K562 (cell line): ENCODE results near the gene WDR27. TPM values are rescaled to one million over a fixed set of nuclear protein-coding genes. Genes with fewer than 3 reads are reported as not detected.

ENCODE experiments used
- ATAC-seq: fragments of 200-7000 bp; cut with Tn5 transposase; 3 replicates; pipeline ENCODE4 v1.9.1; 2020; ENCODE audit warnings: moderate library complexity
- BruUV-seq: library from RNA; stranded (reverse); fragments of 400-500 nt; replicated peaks from 2 replicates; lab custom pipeline; 2021; lab: Mats Ljungman, UMichigan
- CTCF ChIA-PET: fragments of 300-600 bp; formaldehyde crosslinking; extraction: SDS; loops from one replicate; lab custom pipeline; 2021; ENCODE audit warnings: low intra/inter-chr PET ratio; lab: Yijun Ruan, JAX
- POLR2A ChIA-PET: fragments of 300-600, 350-650 bp; sonication (Branson Sonifier 250); formaldehyde crosslinking; extraction: SDS; loops from one replicate; lab custom pipeline; 2021; ENCODE audit warnings: antibody characterized with exemption, inconsistent platforms; lab: Yijun Ruan, JAX
- DNase-seq, 4 experiments: peaks; one replicate each; pipeline versions ENCODE4 v3.0.0 to v3.0.0-alpha.2; 2011 to 2018; ENCODE audit warnings: low spot score in 3 of 4, mixed read lengths in 3 of 4; ENCODE audit errors: extremely low read depth in 1 of 4
- FAIRE-seq: peaks from 2 replicates; lab custom pipeline; 2011; peaks lifted over from hg19 to GRCh38; lab: Jason Lieb, UNC
- H2AFZ ChIP-seq: 2 replicates; pipeline ENCODE4 v1.6.0; 2011; ENCODE audit warnings: low read depth, low read length, control low read depth, inconsistent platforms
- H3K27ac ChIP-seq: fragments of 200-600 bp; 3 replicates; pipeline ENCODE4 v1.8.0; 2011; ENCODE audit warnings: low read depth, mild to moderate bottlenecking, control low read depth, inconsistent platforms, low read length, moderate library complexity, mixed read lengths; ENCODE audit errors: extremely low read depth
- H3K27me3 ChIP-seq, 2 experiments: fragments of 300-600 bp in 1 of 2; 2 replicates in 1 of 2; 3 replicates in 1 of 2; pipeline versions ENCODE4 v1.6.0 to v1.8.0; 2011; ENCODE audit warnings: inconsistent platforms in 2 of 2, low read length in 2 of 2, mild to moderate bottlenecking in 1 of 2, mixed read lengths in 1 of 2, moderate library complexity in 1 of 2; ENCODE audit not compliant: control insufficient read depth in 2 of 2, insufficient read depth in 2 of 2
- H3K36me3 ChIP-seq: fragments of 300-600 bp; 3 replicates; pipeline ENCODE4 v1.8.0; 2011; ENCODE audit warnings: mild to moderate bottlenecking, low read length, inconsistent platforms; ENCODE audit not compliant: control insufficient read depth, insufficient read depth
- H3K4me1 ChIP-seq, 2 experiments: fragments of 200-600 bp in 1 of 2; replicated peaks in 1 of 2; 2 replicates in 1 of 2; 3 replicates in 1 of 2; pipeline versions ENCODE4 v1.5.1 to v1.8.0; 2011; ENCODE audit warnings: inconsistent platforms in 2 of 2, low read length in 2 of 2, mild to moderate bottlenecking in 1 of 2, mixed read lengths in 1 of 2, moderate library complexity in 1 of 2; ENCODE audit not compliant: control insufficient read depth in 2 of 2, insufficient read depth in 2 of 2
- H3K4me2 ChIP-seq: 2 replicates; pipeline ENCODE4 v1.6.1; 2011; ENCODE audit warnings: low read length, control low read depth, inconsistent platforms, mixed read lengths; ENCODE audit not compliant: insufficient read depth
- H3K4me3 ChIP-seq: fragments of 200-600 bp; sonication (generic), shearing (Covaris generic); 2 replicates; pipeline ENCODE4 v1.5.1; 2016; ENCODE audit warnings: control low read depth, inconsistent platforms
- H3K79me2 ChIP-seq: fragments of 200-600 bp; 3 replicates; pipeline ENCODE4 v1.8.0; 2011; ENCODE audit warnings: low read length, inconsistent platforms; ENCODE audit not compliant: control insufficient read depth, insufficient read depth
- H3K9ac ChIP-seq, 2 experiments: 2 replicates each; pipeline versions ENCODE4 v1.6.0 to v1.6.1; 2011; ENCODE audit warnings: low read depth in 2 of 2, low read length in 2 of 2, control low read depth in 1 of 2, inconsistent platforms in 1 of 2, mild to moderate bottlenecking in 1 of 2, mixed read lengths in 1 of 2; ENCODE audit not compliant: insufficient read depth in 1 of 2
- H3K9me1 ChIP-seq: one replicate; pipeline ENCODE4 v1.6.0; 2011; ENCODE audit warnings: inconsistent platforms, mild to moderate bottlenecking, low read length, moderate library complexity; ENCODE audit not compliant: control insufficient read depth, insufficient read depth
- H3K9me3 ChIP-seq: replicated peaks from 2 replicates; pipeline ENCODE4 v1.5.1; 2011; ENCODE audit warnings: low read depth, low read length, inconsistent platforms; ENCODE audit not compliant: control insufficient read depth, insufficient read depth
- H4K20me1 ChIP-seq: replicated peaks from 2 replicates; pipeline ENCODE4 v1.6.1; 2011; ENCODE audit warnings: low read length, inconsistent platforms, mixed read lengths; ENCODE audit not compliant: control insufficient read depth, insufficient read depth
- CTCF ChIP-seq, 3 experiments: IDR thresholded peaks in 2 of 3; conservative IDR thresholded peaks in 1 of 3; 2 replicates each; pipeline ENCODE4 v1.5.1; 2011 to 2012; ENCODE audit warnings: low read length in 3 of 3, mild to moderate bottlenecking in 3 of 3, control low read depth in 2 of 3, improper control_type of control experiment in 1 of 3, inconsistent platforms in 1 of 3, low read depth in 1 of 3, mixed read lengths in 1 of 3, moderate library complexity in 1 of 3; ENCODE audit not compliant: insufficient read depth in 2 of 3
- DIDO1 ChIP-seq: fragments of 450-650 bp; IDR thresholded peaks from 2 replicates; pipeline ENCODE4 v1.6.1; 2016; ENCODE audit warnings: low read depth, missing biosample characterization, missing genetic modification characterization
- ELF4 ChIP-seq: fragments of 450-650 bp; formaldehyde crosslinking; IDR thresholded peaks from 2 replicates; pipeline ENCODE4 v1.4.0; 2022; ENCODE audit warnings: missing genetic modification characterization
- ERF ChIP-seq: fragments of 450-650 bp; formaldehyde crosslinking; IDR thresholded peaks from 2 replicates; pipeline ENCODE4 v1.4.0; 2020; ENCODE audit warnings: mild to moderate bottlenecking, mixed read lengths
- ETV5 ChIP-seq: sonication (generic); formaldehyde crosslinking; IDR thresholded peaks from 2 replicates; pipeline ENCODE4 v1.4.0; 2020; ENCODE audit warnings: low read depth, mild to moderate bottlenecking, missing genetic modification reagents
- FOS ChIP-seq: IDR thresholded peaks from 3 replicates; pipeline ENCODE4 v1.6.1; 2011; ENCODE audit not compliant: insufficient read length; ENCODE audit errors: extremely low read depth
- FOXK2 ChIP-seq, 2 experiments: fragments of 450-650 bp; IDR thresholded peaks in 1 of 2; conservative IDR thresholded peaks in 1 of 2; 2 replicates each; pipeline ENCODE4 v1.6.1; 2016; ENCODE audit warnings: low read depth in 2 of 2, mild to moderate bottlenecking in 1 of 2
- HEY1 ChIP-seq: fragments of 250-450 bp; sonication (Bioruptor Pico); IDR thresholded peaks from 2 replicates; pipeline ENCODE4 v1.5.0; 2020; ENCODE audit warnings: mild to moderate bottlenecking, moderate library complexity, borderline replicate concordance
- HOXB6 ChIP-seq: fragments of 250-450 bp; sonication (Bioruptor Pico); IDR thresholded peaks from 2 replicates; pipeline ENCODE4 v1.5.1; 2022; ENCODE audit warnings: mild to moderate bottlenecking, borderline replicate concordance
- NFYB ChIP-seq: IDR thresholded peaks from 2 replicates; pipeline ENCODE4 v1.6.1; 2011; ENCODE audit warnings: mild to moderate bottlenecking, moderate library complexity; ENCODE audit not compliant: insufficient read length; ENCODE audit errors: extremely low read depth
- NONO ChIP-seq, 2 experiments: fragments of 200-400 bp in 1 of 2; fragments of 450-650 bp in 1 of 2; formaldehyde crosslinking in 1 of 2; IDR thresholded peaks; 2 replicates each; pipeline ENCODE4 v1.6.1; 2017; ENCODE audit warnings: low read depth in 2 of 2, mild to moderate bottlenecking in 2 of 2, moderate library complexity in 2 of 2, low read length in 1 of 2
- POLR2H ChIP-seq: IDR thresholded peaks from 2 replicates; pipeline ENCODE4 v1.6.1; 2016; ENCODE audit warnings: missing genetic modification characterization, low read depth, mild to moderate bottlenecking, control low read depth, missing compliant biosample characterization, moderate library complexity
- SAFB2 ChIP-seq: fragments of 200-400 bp; formaldehyde crosslinking; IDR thresholded peaks from 2 replicates; pipeline ENCODE4 v1.6.1; 2018; ENCODE audit warnings: borderline replicate concordance, low read length, low read depth, moderate library complexity; ENCODE audit not compliant: severe bottlenecking
- SMAD2 ChIP-seq: fragments of 150-350 bp; IDR thresholded peaks from 2 replicates; pipeline ENCODE4 v1.6.1; 2014; ENCODE audit warnings: low read depth, mild to moderate bottlenecking, low read length
- THRAP3 ChIP-seq: fragments of 450-650 bp; IDR thresholded peaks from 2 replicates; pipeline ENCODE4 v1.6.1; 2016; ENCODE audit warnings: mild to moderate bottlenecking, inconsistent platforms, borderline replicate concordance
- YBX1 ChIP-seq: fragments of 450-650 bp; IDR thresholded peaks from 2 replicates; pipeline ENCODE4 v1.7.1; 2016; ENCODE audit warnings: mild to moderate bottlenecking
- ZFP1 ChIP-seq: fragments of 450-650 bp; formaldehyde crosslinking; IDR thresholded peaks from 2 replicates; pipeline ENCODE4 v1.4.0; 2020; ENCODE audit warnings: mild to moderate bottlenecking, mixed read lengths
- ZNF324 ChIP-seq: fragments of 250-450 bp; sonication (Bioruptor Pico); IDR thresholded peaks from 2 replicates; pipeline ENCODE4 v1.4.0; 2020; ENCODE audit warnings: mild to moderate bottlenecking
- ZNF584 ChIP-seq: fragments of 200-800 bp; sonication (Bioruptor generic); IDR thresholded peaks from 2 replicates; pipeline ENCODE4 v1.6.1; 2016; ENCODE audit warnings: low read depth, mild to moderate bottlenecking, missing genetic modification characterization, missing compliant biosample characterization
- WGBS: fragments of 100-300 bp; shearing (Covaris generic); methylation state at CpG from one replicate; pipeline ENCODE4 v1.1.6; 2016; ENCODE audit warnings: low coverage, mixed read lengths; ENCODE audit not compliant: insufficient coverage; ENCODE audit errors: missing lambda C conversion rate; 5-methylcytosine and 5-hydroxymethylcytosine counted together
- in situ Hi-C: fragments of 300-500 bp; cut with MboI; formaldehyde crosslinking; loops from 4 replicates; pipeline ENCODE4 v1.15.0; 2018; ENCODE audit warnings: inconsistent platforms, mixed read lengths
- intact Hi-C: fragments of 100-400 bp; cut with micrococcal nuclease; formaldehyde crosslinking; loops from 2 replicates; pipeline ENCODE4 v1.14.2; 2022
- polyA plus RNA-seq, 8 experiments: library from polyadenylated mRNA; depleted of rRNA in 4 of 8; stranded (reverse) in 5 of 8; unstranded in 3 of 8; fragments of >200 nt; fragmentation: Nextera tagmentation in 2 of 8; fragmentation: Illumina TruSeq in 1 of 8; extraction: Ambion mirVana in 2 of 8; extraction: Trizol in 1 of 8; gene quantifications; 2 replicates each; pipeline versions ENCODE4 v1.2.1 to v1.2.3, GENCODE V29; 2011 to 2014; ENCODE audit warnings: inconsistent platforms in 1 of 8, missing spikeins in 1 of 8
- total RNA-seq, 7 experiments: library from RNA; depleted of rRNA in 6 of 7; stranded (reverse); fragments of >200 nt in 6 of 7; fragmentation: Illumina TruSeq in 2 of 7; extraction: Trizol in 2 of 7; gene quantifications; 2 replicates each; pipeline versions ENCODE4 v1.2.1 to v1.2.3, GENCODE V29; 2011 to 2021; ENCODE audit warnings: low replicate concordance in 1 of 7

WDR27 gene
- total and polyA plus RNA-seq, 9 of the 15 experiments (the other 6 are each of a cell fraction or from before 2014, with no cell fraction given) = 4.3 to 77.2 (median 22.7) TPM

- Histone ChIP-seq H3K79me2 (no peaks in the 10 kb centered on the region), H3K9me3 (no peaks in the 10 kb centered on the region), H3K9ac (no peak overlapping the region), H3K36me3 (no peaks in the 10 kb centered on the region), H2AFZ (no peak overlapping the region), H4K20me1 (no peaks in the 10 kb centered on the region), H3K4me2 (no peak overlapping the region), H3K27me3 (peaks cover 29 to 69% of the 10 kb centered on the region in 2 experiments; a peak in 4 of 5 replicates), H3K4me1 (peaks cover 0 to 7% of the 10 kb centered on the region in 2 experiments; a peak in 3 of 5 replicates), H3K9me1 (no peaks in the 10 kb centered on the region), H3K4me3 (no peak overlapping the region), H3K27ac (no peak overlapping the region)
- TF ChIP-seq ELF4 (CRISPR knock-in tag) (no peak), ERF (CRISPR knock-in tag) (no peak), HOXB6 (CRISPR knock-in tag) (no peak), YBX1 (no peak), SMAD2 (no peak), DIDO1 (tag) (no peak), ZNF584 (no peak), ZFP1 (no peak), ETV5 (CRISPR knock-in tag) (no peak), FOS (no peak), THRAP3 (no peak), SAFB2 (no peak), HEY1 (CRISPR knock-in tag) (no peak), NONO (IDR thresholded peaks at IDR 0.05; ENCODE audit: low read depth in 2 of 2, low read length in 1 of 2) (no peak), POLR2H (tag) (no peak), CTCF (IDR thresholded peaks at IDR 0.05 in 2 of 3, conservative IDR thresholded peaks at IDR 0.05 in 1 of 3; ENCODE audit: insufficient read depth in 2 of 3, low read depth in 1 of 3, low read length in 3 of 3) (no peak), ZNF324 (no peak), NFYB (no peak), FOXK2 (conservative IDR thresholded peaks at IDR 0.05 in 1 of 2, IDR thresholded peaks at IDR 0.05 in 1 of 2; ENCODE audit: low read depth in 2 of 2) (no peak)
- FAIRE-seq = no peak
- in situ Hi-C loops (no loop called here), intact Hi-C loops (no loop called here)
- BruUV-seq = no TSS peak
- POLR2A ChIA-PET = interaction anchor here (0.6 kb wide), 2 partner anchors 31 to 882 kb away, joined by 3 read pairs; no protein-coding TSS in a partner anchor
- 7% methylated on average over 20 of the region's 24 CpGs for WGBS
- DNase-seq = no peak
- no peak for ATAC-seq
- CTCF ChIA-PET = no interaction called here
Measured at GRCh38 chr6:169424821-169425240, 277.0 kb downstream of the WDR27 start.
